Suprapubic skin (tissue), 4 donors: ENCODE measurements around the gene ARHGAP30.

ENCODE experiments used
- EP300 ChIP-seq: sonication (generic); formaldehyde crosslinking; IDR thresholded peaks from one replicate; pipeline ENCODE4 v1.6.1; 2017; ENCODE audit warnings: antibody characterized with exemption
- POLR2A ChIP-seq, 2 donors: fragments of 450-650 bp; IDR thresholded peaks; one replicate each; pipeline ENCODE4 v1.6.1; 2017; ENCODE audit warnings: antibody characterized with exemption in 2 of 2, mild to moderate bottlenecking in 2 of 2, moderate library complexity in 2 of 2
- POLR2AphosphoS5 ChIP-seq, 3 donors: sonication (generic); formaldehyde crosslinking; IDR thresholded peaks; one replicate each; pipeline ENCODE4 v1.6.1; 2017; ENCODE audit warnings: antibody characterized with exemption in 3 of 3
- TF ChIP-seq, protein P1 (sequence below), 2 donors: fragments of 200-600 bp in 1 of 2; fragments of 450-650 bp in 1 of 2; sonication (generic) in 1 of 2; IDR thresholded peaks; one replicate each; pipeline ENCODE4 v1.5.1; 2016 to 2019; ENCODE audit warnings: antibody characterized with exemption in 2 of 2, mild to moderate bottlenecking in 1 of 2, moderate library complexity in 1 of 2

GRCh38 chr1:161081519-161081918 is 11.8 kb upstream of the ARHGAP30 start:
- TF ChIP-seq, protein P1, sequence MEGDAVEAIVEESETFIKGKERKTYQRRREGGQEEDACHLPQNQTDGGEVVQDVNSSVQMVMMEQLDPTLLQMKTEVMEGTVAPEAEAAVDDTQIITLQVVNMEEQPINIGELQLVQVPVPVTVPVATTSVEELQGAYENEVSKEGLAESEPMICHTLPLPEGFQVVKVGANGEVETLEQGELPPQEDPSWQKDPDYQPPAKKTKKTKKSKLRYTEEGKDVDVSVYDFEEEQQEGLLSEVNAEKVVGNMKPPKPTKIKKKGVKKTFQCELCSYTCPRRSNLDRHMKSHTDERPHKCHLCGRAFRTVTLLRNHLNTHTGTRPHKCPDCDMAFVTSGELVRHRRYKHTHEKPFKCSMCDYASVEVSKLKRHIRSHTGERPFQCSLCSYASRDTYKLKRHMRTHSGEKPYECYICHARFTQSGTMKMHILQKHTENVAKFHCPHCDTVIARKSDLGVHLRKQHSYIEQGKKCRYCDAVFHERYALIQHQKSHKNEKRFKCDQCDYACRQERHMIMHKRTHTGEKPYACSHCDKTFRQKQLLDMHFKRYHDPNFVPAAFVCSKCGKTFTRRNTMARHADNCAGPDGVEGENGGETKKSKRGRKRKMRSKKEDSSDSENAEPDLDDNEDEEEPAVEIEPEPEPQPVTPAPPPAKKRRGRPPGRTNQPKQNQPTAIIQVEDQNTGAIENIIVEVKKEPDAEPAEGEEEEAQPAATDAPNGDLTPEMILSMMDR (IDR thresholded peaks at IDR 0.05): no peak
- TF ChIP-seq POLR2A (IDR thresholded peaks at IDR 0.05) (no peak), POLR2AphosphoS5 (IDR thresholded peaks at IDR 0.05) (no peak), EP300 (no peak)
